Stimulated activated CD4-positive, alpha-beta T cell treated with anti-CD3 and anti-CD28 coated beads, Interleukin-15, amount 100 ng/mL, for 24 hours (primary cell): Measurements from ENCODE around the gene AVPR1A.
"Not testable (repeated sequence)": the region's sequence is repeated elsewhere in the genome, so short reads cannot be mapped to it uniquely, and the experiment has no call there.

Source experiments
- DNase-seq: peaks from one replicate; pipeline ENCODE4 v3.0.0-alpha.2; 2020

AVPR1A gene

DNA sequence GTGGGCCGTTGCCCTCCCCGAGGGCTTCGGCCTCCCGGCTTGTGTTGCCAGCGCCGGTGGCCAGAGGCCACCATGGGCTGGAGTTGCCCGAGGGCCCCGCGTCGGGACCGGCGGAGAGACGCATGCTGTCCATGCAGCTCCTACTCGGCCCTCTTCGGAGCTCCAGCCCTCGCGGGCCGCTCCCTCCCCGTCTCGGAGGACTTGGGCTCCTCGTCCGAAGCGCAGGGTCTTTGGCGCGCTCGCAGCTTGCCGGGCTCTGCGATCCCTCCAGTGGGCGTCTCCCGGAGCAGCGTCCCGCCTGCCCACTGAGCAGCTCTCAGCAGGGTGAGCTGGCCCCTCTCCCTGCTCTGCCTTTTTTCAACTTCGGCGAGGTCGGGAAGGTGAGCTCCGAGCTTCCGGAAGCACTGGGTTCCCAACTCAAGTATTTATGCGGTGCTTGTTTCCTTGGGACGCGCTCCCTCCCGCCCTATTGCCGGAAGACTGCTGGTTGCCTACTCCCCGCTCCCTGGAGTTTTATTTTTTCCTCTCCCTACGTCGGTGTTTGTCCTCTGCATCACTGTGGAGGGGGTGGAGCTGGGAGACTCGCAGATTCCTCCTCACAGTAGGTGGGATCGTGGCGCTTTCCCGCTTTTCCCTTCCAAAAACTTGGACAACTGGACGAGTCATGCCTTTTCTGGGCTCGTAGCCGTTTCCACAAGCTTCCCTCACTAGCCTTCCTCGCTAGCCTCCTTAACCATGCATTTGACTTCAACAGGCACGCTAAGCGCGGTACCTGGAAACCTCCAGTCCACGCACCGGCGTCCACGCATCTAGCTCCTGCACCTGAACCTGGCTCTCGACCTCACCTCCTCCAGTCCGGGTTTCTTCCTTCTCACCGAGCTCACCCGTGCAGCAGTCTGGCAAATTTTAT lies at the start of gene AVPR1A:
AVPR1A (minus strand) TSS at position 489 of the 910 bp plus-strand sequence; CDS start at position 124, 365 bp downstream.
- DNase-seq: peak; percentile 8

DNA sequence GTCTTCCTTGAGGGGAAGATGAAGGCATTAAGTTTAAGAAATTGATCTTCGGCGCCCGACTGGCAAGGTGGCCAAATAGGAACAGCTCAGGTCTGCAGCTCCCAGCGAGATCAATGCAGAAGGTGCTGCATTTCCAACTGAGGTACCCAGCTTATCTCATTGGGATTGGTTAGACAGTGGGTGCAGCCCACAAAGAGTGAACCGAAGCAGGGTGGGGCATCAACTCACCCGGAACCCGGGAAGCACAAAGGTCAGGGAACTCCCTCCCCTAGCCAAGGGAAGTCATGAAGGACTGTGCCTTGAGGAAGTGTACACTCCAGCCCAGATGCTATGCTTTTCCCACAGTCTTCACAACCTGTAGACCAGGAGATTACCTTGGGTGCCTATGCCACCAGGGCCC lies 45.2 kb upstream of the AVPR1A start:
- no peak for DNase-seq

DNA sequence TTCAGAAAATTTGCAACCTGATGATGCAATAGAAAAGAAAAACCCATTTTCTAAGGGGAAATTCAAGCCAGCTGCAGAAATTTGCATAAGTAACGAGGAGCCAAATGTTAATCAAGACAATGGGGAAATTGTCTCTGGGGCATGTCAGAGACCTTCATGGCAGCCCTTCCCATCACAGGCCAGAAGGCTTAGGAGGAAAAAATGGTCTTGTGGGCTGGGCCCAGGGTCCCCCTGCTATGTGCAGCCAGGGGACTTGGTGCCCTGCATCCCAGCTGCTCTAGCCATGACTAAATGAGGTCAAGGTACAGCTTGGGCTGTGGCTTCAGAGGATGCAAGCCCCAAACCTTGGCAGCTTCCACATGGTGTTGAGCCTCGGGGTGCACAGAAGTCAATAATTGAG lies 28.2 kb upstream of the AVPR1A start:
- DNase-seq: no peak

DNA sequence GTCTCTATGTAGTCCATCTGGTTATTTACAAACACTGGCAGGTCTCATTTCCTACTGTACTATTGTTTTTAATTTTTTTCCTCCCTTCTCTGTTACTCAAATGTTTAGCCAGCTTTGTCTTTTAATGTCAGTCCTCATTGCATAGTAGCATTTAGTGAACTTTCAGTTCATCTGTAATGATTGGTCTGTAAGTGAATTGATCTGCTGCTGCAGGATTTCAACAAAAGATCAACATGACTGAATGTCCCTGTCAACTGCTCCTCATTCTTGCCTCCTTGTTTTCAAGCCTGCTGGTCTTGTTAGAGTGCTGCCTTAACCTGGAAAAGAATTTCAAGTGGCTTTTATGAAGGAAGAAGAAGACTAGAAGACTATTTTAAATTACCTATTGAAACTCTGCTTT lies 19.3 kb upstream of the AVPR1A start:
- DNase-seq: no peak

DNA sequence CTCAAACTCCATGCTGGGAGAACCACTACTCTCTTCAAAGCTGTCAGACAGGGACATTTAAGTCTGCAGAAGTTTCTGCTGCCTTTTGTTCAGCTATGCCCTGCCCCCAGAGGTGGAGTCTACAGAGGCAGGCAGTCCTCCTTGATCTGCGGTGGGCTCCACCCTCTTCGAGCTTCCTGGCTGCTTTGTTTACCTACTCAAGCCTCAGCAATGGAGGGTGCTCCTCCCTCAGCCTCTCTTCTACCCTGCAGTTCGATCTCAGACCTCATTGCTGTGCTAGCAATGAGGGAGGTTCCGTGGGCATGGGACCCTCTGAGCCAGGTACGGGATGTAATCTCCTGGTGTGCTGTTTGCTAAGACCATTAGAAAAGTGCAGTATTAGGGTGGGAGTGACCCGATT lies 16.7 kb upstream of the AVPR1A start:
- DNase-seq: not testable (repeated sequence)

DNA sequence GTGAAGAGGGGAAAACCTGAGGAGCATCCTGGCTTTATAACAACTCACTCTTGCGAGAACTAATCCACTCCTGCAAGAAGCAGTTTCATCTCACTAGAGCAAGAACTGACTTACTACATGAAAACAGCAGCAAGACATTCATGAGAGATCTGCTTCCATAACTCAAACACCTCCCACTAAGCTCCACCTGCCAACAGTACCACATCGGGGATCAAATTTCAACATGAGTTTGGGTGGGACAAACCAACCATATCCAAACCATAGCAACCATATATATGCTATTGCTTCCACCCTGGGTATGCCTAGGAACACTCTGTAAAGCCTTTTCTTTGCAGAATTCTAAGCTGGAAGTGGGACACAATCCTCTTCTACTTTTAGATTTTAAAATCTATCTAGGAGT lies 13.9 kb upstream of the AVPR1A start:
- DNase-seq: no peak

DNA sequence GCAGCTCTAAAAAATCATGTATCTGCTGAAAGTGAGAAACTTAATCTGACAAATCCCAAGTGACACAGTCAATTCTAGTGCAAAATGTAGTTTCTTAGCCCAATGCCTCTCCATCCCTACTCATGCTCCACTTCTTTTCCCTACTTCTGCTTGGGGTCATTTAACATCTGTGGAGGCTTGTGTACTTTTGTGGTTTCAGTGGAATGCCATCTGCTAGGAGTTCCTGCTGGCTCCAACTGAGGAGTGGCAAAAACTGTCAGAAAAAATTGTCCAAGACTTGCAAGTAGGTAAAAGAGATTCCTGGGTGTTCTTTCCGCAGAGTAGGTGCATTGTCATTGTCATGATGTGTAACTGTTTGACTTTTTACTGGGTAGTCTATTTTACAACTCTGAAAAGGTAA lies 12.5 kb upstream of the AVPR1A start:
- no peak for DNase-seq

DNA sequence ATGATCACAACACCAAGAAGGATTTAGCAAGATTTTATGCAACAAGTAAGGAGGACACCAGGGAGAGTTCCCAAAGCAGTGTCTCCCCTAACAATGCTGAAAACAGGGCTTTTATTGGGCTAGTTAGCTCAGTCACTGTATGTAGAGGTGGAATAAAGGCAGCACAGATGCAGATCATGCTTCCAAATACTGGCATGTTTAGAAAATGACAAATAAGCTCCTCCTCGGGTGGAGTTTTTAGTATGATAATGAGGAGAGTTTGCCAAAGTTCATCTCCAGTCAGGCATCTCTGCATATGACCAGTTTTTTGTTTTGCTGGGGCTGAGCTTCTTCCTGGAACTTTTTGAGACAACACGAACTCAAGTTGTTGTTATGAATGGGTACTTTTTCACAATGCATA lies 4.4 kb upstream of the AVPR1A start:
- DNase-seq: no peak

DNA sequence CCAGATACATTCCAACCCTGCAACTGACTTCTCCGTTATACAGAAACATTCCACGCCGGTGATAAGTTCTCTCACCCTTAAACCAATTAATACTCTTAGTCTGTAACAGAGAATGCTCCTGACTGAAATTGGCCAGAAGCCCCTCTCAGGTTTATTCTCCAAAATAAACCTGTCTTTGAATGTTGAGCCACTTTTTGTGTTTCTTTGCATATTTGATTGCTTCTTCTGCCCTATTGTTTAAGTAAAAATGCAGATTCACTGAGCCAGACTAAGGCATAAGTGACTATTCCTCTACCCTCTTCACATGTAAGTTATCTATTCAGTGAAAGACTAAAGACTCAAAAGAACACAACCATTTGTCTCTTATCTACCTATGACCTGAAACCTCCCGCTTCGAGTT lies 3.6 kb upstream of the AVPR1A start:
- no peak for DNase-seq

DNA sequence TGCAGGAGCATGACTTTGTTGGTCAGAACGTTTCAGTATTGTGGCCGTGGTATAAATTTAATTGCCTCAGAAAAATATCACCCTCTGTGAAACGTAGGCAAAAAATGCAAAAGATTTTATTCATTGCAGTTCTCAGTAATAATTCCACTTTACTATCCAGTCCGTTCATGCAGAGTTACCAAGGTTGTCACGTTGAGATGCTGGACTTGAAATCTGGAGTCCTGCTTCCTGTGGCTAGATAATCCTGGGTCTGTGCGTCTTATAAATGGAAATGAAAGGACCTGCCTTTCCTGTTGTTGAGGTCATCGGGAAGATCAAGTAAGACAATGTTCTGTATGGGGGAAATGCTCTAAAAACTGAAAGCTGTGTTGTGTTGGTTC lies 1.3 kb upstream of the AVPR1A start:
- DNase-seq: no peak

DNA sequence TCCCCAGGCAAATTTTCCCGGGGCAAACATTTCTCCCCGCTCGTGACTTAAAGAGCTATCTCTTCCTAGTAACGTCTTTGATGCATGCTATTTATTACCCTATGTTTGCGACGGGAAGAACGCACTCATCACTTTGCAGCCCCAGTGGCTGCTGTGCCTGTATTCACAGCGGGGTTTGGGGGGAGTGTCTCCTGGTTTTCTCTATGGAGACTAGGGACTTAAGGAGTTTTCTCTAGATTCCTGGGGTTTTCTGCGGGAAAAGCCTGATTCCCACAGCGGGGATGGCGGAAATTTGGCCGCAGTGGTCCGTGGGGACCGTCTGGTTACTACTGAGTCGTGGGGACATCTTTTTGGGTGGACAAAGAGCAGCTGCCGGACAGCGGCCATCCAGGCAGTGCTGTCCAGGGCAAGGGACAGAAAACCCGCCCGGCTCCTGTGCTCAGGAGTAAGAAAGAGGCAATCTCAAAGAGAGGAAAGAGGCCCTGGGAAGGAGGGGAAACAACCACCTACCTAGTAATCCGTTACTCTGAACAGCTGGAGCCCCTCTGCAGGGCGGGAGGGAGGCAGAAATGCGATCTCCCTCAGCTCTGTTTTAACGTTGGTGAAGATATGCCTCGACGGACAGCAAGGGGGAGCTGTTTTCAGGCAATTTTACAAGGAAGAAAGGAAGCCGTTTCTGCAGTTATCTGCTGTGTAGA lies 771 bp upstream of the AVPR1A start:
- DNase-seq: peak; percentile 40

DNA sequence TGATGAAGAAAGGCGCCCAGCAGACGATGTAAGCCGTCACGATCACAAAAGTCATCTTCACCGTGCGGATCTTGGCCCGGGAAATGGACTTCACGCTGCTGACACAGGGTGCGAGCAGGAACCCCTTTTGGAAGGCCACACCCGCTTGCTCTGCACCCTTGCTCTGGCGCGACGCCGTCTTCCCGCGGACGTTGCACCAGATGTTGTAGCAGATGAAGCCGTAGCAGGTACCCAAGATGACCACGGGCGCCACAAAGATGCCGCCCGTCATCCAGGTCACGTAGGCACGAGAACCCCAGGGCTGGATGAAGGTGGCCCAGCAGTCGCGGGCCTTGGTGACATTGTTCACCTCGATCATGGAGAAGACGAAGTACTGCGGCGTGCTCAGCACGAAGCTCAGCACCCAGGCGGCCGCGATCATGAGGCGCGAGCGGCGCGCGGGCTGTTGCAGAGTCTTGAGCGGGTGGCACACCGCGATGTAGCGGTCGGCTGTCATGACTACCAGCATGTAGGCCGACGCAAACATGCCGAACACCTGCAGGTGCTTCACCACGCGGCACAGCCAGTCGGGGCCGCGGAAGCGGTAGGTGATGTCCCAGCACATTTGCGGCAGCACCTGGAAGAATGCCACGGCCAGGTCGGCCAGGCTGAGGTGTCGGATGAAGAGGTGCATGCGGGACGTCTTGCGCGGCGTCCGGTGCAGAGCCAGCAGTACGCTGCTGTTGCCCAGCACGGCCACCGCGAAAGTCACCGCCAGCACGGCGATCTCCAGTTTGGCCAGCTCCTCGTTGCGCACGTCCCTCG lies 890 bp downstream of the AVPR1A start:
- peak; percentile 17 for DNase-seq

DNA sequence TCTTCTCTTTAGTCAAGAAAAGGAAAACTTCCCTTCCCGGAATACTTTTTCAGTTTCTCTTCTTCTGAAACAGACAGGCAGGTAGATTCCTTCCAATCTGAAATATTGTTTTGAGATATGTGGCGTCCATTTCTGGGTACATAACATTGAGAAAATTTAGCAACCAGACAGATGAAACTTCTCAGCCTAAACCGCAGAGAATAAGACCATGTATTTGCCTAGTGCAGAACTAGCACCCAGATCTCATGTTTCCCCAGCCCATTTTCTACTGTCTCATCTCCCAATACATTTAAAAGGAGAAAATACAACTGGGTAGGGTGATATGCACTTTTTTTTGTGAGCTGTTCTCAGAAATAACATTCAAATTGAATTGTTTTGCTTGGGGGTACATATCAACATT lies 6.4 kb downstream of the AVPR1A start:
- no peak for DNase-seq

DNA sequence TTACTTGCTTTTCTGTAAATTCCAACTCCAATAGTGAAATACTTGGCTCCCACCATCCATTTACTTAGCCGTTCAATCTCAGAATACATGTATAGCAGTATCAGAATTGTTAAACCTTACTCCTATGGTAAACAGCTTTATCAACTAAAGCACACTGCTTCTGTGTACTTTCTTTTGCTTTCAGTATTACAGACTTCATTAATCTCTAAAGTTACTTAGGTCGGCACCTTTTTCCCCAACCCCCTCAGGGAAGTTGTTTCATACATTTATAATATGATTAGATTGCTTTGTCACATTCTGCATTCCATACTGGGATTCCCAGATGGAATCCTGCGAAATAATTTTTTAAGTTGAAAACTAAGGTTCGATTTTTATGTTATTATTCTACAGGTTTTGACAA lies 12.5 kb downstream of the AVPR1A start:
- no peak for DNase-seq

DNA sequence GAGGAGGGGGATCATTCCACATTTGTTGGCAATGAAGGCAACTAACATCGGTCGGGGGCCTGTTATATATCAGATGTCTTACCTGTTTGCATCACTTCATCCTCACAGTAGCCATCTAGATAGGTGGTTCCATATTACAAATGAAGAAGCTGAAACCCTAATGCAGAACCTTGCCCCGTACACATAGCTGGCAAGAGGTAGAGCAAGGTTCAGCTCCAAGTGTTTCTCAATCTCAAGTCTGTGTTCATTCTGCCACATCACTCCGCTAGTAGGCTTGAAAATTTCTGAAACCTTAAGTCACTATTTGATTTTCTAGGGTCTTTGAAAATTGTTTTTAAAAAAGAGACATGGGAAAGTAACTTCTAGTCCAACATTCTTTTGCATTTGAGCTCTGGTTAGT lies 17.0 kb downstream of the AVPR1A start:
- DNase-seq: no peak

DNA sequence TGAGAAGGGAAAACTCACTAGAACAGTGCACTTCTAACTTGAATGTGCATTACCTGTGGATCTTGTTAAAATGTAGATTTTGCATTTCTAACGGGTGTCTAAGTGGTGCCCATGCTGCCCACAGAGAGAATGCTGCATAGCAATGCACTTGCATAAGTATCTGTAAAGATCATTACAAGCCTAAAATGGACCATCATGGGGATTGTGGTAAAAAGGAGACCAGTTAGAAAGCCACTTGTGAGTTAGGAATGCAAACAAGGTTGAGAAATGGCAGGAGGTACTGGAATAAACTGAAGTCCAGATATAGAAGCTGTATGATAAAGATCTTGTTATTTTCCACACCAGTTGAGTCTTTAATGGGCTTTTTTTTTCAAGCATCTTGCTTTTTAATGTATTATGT lies 18.8 kb downstream of the AVPR1A start:
- DNase-seq: no peak

DNA sequence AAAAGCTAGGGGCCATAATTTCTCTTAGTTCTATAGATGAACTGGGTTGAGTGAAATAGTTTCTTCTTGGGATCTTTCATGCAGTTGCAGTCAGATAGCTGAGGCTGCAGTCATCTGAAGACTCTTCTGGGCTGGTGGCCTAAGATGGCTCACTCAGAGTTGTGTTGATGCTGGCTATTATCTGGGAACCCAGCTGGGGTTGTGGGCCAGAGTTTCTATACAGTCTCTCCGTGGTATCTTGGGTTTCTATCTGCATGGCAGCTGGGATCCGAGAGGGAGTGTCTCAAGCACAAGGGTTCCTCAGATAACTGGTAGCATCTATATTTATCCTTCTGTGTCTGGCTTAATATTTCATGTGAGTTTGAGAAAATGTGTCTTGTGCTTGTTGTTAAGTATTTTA lies 21.1 kb downstream of the AVPR1A start:
- no peak for DNase-seq

DNA sequence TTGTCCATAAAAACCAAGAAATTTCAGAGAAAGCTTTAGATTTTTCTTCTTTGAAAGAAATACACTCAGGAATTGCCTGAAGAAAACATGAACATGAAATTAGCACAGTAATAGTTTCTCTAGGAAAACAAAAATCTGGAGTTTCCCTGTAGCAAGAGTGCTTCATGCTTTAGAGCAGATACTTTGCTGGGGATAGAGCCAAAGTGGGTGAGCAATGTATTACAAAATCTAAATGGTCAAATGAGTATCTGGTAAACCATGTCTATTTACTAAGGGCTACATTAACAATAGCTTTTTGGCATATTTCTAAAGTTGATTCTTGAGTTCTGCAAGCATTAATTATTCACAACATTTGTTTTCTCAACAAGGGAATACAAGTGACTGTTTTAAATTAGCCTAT lies 26.2 kb downstream of the AVPR1A start:
- DNase-seq: no peak

DNA sequence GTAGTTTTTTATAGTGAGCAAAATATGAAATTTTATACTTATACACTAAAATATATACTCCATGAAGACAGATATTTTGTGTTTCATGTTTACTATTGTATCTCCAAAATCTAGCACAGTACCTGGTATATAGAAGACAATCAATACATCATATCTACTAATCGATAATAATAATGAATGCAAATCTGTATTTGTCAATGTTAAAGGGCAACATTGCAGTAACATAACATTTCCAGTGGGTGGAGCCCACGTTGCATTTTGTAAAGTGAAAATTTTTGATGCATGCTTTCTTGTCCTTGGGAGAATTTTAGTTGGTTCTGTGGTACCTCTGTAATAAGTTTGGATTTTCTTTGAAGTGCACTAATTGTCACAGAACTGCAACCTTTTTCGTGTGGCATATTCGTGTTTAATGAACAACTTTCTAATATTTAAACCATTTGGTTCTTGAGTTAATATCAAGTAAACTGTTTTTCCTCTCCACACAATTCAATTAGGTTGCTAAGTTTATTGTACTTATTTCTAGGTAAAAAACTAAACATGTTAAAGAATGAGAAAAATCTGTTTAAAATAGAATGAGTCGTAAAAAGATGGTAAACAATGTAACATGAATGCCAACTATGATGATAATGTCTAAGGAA lies 47.4 kb downstream of the AVPR1A start:
- peak; percentile 3 for DNase-seq

DNA sequence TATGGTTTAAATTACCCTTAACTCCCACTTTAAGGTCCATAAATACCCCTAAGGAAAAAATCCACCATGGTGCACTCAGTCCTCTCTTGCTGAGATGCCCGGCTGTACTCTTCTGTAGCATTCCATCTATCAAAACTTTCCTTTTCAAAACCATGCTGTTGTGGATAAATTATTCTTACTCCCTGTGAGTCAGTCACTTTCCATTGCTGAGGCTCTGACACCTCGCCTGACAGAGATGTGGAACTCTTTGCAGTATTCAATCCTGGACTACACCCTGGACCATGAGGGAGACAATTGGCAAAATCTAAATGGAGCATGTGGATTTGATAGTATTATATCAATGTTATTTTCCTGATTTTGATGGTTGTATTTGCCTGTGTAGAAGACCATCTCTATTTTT lies 49.1 kb downstream of the AVPR1A start:
- DNase-seq: no peak

DNA sequence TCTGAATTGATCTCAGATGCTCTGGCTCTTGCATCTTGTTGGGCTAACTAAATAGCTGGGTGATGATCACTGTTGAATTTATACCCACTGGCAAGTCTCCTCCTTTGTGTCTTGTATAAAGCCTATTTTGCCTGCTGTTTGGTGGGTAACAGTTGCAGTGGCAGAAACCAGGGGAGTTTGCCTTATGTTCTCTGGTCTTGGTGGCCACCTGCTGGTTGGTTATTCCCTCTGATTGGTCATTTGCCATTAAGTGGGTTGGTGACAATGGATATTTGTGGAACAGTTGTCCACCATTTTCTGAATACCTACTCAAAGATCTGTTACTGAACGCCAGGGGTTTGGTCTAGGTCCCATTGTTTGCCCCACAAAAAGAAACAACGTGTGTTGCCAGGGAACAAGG lies 52.1 kb downstream of the AVPR1A start:
- no peak for DNase-seq

DNA sequence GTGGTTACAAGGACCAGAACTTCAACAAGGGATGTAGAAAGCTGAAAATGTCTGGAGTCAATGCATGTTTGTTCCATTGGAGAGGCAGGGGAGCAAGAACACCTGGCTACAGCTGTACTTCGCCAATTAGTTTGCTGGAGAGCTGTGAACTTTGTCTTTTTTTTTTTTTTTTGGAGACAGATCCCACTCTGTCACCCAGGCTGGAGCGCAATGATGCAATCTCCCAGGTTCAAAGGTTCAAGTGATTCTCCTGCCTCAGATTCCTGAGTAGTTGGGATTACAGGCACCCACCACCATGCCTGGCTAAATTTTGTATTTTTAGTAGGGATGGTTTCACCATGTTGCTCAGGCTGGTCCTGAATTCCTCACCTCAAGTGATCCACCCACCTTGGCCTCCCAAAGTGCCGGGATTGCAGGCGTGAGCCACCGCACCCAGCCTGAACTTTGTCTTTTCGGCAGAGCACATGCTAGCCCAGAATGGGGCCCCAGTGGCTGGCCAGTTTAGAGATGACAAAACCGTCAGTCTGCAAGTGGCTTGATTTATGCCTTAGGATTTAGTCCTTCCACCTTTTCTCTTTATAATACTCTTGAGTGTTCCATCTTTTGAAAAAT lies 55.5 kb downstream of the AVPR1A start:
- DNase-seq: no peak

DNA sequence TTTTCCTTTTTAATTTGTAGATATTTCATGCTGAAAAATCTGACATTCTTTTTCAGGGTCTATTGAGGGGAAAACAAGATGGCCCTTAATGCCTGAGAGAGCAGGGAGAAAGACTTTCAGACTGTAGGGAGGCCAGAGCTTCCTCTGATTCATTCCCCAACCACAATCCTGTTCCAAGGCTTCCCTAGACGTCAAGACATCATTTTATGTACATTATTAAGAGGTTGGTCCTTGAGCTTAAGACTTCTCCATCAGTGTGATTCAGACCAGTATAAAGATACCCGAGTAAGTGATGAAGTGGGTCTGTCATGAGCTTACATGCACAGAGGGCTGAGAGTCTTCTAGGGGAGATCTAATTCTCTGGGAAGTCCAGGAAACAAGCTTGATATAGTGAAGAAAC lies 57.3 kb downstream of the AVPR1A start:
- no peak for DNase-seq
